NCI-H1105 treated with DMSO at 0.1 percent for 48 hours (cell line): ENCODE data around the gene SH3RF2.

Source experiments
- DNase-seq: peaks from one replicate; lab custom pipeline; 2025; lab: John Stamatoyannopoulos, UW

SH3RF2 gene

DNA sequence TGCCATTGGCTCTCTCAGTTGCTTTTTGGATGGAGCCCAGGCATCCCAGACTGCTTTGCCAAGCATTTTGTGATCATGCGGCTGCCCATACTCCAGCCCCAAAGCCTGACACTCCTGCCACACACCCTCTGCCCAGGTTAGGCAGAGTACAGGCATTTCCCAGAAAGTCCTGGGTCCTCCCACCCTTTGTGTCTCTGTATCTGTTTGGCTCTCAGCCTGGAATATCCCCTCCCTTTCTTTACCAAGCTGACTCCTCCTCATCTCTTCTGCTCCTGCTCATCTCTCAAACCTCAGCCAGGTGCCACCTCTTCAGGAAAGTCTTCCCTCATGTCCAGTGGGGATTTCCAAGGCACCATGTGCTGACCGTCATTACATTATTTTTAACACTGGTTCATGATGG is 14.3 kb upstream of the SH3RF2 start:
- DNase-seq, result no peak

DNA sequence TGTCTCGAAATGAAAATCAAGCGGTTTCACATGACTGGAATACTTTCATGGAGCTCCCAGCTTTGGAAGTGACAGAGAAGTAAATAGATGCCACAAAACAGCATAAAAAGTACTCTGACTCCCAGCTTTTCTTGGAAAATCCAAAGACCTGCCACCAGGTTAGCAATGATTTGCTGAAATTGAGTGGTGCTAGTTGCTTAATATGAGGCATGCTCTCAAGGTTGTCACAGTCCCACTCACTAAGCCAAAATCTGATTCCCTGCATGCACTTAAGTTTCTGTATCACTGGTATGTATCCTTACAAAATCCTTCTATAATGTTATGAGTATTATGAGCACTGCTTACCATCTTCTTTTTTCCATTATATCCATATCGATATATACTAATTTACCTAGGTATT is 13.0 kb upstream of the SH3RF2 start:
- no peak for DNase-seq

DNA sequence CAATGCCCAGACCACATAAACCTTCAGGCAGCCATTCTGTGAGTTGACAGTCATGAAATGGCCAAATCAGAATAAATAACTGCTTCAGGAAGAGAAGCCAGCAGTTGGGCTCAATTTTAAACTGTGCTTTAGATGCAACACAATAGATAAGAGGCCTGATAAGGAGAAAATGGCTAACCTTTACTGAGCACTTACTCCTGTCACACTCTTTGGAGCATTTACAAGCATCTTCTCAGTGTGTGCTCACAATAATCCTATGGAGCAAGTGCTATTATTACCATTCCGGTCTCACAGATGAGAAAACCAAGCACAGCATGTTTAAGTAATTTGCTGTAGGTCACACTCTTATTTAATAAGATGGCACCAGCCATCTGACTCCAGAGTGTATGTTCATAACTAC is 11.5 kb upstream of the SH3RF2 start:
- DNase-seq, result no peak

DNA sequence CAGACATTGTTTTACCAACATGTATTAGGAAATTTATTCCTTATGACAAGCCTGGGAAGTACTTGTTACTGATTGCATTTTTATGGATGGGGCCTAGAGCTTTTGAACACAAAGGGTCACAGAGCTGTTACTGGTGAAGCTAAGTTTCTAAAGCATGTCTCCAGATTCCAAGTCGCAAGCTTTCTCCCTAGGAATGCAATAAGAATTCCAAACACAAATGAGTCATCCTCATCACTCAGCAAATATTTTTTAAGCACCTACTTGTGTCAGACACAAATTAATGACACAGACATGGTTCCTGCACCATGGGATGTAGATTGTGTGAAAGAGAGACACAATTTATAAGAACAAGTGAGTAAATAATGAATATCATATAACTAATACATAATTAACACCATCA is 11.0 kb upstream of the SH3RF2 start:
- DNase-seq, result no peak

DNA sequence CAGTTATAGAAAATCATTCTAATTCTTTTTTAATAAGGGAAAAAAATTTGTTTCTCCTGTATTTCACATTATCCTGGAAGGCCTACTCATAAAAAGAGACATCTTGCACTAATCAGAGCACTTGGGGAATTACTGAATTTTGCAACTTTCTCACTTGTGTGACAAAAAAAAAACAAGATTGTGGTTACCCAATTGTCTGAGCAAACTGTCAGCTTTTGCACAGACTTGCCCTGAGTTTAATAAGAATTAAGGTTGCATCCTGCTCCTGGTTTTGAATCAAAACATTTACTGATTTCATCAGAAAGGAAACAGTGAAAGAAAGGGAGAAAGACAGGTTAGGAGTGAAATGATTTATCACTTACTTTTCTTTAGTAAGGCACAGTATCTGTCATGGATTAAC is 10.6 kb upstream of the SH3RF2 start:
- DNase-seq, result no peak

DNA sequence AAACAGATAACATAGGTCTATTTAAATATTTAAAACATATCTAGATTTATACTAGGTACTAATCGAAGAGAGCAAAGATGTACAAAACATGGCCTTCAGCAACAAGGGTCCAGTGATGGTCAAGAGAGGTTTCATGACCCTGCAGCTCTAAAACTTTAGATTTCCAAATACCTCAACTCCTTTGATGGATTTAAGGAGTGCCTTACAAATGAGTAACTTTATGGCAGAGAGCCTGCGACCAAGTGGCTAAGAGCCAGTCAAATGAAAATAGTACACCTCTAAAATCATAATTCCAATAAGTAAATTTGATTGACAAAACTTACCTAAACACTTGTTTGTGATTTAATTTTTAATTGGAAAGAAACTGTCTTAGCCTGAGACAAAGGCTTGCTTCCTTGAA is 4.7 kb upstream of the SH3RF2 start:
- DNase-seq, result no peak

DNA sequence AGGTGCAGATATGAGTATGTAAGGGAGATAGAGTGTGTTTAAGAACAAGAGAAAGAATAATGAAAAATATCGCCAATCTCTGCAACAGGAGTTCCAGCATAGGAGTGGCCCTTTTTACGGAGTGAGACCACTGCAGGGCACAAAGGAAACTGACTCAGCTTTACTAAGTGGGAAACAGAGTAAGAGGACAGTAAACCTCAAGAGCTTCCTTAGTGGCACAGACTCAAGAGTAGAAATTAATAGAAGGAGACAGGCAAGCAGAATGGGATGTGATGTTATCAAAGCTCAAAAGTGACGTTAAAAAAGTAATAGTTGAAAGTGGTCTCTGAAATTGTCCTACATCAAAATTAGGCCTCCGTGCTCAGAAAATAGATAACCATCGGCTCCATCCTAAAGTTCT is 2.1 kb upstream of the SH3RF2 start:
- no peak for DNase-seq

DNA sequence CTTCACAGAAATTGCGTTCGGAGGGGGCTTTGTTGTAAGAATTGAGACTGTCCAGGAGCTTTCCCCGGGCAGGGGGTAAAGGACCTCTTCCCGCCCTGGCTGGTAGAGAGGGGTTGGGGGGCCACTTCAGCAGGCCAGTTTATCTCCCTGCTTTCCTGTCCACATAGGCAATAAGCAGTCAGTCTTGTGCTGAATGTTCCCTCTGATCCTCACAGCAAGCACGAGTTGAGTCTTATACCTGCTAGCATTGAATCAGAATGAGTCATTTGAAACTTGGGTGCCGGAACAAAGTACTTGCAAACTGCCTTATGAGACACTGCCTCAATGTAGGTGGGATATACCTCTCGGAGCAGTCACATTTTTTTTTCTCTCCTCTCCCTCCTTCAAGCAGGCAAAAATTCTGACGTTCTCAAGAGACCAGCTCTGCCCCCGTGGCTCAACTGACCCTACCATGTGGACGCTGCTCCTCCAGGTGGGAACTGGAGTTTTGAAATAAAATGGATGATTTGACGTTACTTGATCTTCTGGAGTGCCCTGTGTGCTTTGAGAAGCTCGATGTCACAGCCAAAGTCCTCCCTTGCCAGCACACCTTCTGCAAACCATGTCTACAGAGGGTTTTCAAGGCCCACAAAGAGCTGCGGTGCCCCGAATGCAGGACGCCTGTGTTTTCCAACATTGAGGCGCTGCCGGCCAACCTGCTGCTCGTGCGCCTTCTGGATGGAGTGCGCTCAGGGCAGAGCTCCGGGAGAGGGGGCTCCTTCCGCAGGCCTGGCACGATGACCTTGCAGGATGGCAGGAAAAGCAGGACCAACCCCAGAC is 1.3 kb downstream of the SH3RF2 start:
- no peak for DNase-seq

DNA sequence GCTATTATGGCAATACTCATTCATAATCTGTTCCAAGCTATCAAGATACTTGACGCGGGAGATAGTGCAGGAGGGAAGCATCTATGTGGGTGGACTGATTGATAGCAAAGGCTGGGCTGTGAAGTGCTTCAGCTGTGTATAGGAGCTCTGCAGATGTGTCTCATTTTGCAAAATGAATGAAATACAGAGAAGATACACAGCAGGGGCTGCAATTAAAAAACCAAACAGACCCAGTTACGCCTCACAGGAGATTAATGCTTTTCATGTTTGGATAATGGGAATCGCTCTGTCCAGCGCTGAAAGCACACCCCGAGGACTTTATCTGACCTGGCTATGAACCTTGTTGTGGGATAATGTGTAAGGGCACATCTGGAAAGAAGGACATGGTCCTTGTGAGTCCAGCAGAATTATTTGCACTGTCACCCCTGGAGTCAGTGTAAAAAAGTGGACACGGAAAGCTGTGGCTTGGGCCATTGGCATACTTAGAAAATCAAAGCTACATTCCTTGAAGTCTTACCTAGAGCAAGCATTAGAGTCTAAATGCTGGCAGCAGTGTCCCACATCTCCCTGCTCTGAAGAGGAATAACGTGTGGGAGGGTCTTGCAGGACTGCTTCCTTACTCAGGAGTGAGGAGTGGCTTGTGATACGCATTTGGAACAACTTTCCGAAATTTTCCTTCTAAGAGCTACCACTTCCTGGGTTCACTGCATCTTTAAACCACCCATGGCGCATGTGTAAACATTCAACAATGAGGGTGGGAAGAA is 2.6 kb downstream of the SH3RF2 start:
- DNase-seq, result no peak

DNA sequence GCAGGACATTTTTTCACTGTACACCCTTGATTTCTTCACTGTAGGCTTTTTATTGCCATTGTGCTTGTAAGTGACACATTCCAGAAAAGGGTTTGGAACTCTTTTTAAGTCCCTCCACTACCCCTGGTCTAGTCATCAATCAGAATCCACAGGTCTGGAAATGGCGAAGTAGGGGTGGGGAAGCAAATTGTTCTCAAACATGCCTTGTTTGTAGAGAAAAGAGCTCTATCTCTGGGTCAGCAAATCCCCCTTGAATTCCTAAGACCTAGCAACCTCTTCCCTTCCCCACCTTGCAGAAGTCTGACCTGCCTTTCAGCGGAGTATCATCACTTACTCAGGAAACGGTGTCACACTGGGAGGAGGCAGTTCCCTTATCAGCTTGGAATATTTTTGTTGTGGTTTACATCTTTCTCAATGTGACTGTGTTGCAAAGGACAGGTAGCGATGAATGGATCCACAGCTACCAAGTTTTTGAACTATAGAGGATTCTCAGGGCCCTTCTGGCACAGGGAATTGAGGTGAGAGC is 3.2 kb downstream of the SH3RF2 start:
- DNase-seq, result no peak

DNA sequence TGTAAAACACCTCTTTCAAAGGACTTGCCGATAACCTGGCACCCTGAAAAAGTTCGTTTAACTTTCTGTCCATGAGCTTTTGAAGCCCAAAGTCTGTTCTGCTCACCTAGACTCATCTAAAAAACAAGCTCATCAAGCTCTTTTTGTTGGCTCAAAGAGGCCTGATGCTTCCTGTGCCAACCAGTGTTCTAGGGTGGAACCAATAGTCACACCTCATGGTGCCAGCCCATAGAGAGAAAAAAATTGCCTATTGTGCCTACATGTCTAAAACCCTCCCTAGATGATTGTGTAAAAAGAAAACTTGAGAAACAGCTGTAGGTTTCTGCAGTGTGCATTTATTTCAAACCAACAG is 4.7 kb downstream of the SH3RF2 start:
- no peak for DNase-seq

DNA sequence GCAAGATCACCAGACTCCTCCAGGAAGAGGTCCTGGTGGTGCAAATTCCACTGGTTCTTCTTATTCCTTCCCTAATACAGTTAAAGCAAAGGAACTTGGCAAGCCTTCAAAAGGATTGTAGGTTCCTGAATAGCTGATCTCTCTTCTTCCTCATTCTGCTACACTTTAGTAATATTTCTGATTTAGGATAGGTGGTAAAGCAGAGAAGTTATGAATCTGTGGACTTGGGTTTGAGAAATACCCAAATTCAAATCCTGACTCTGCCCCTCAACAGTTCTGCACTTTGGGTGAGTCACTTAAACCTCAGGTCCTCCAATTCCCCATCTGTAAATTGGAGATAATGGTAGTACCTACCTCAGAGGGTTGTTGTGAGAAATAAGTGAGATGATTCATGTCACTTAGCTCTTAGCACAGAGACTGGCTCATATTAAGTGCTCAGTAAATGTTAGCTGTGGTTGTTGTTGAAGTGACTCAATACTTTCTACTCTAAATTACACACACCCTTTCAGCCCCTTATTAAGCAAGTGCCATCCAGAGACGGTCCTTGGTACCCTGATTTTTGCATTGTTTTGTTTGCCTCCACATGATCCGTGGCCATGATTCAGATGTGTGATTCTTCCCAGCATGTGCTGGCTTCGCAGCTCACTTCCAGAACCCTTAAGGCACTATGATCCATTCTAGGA is 5.2 kb downstream of the SH3RF2 start:
- DNase-seq, result no peak

DNA sequence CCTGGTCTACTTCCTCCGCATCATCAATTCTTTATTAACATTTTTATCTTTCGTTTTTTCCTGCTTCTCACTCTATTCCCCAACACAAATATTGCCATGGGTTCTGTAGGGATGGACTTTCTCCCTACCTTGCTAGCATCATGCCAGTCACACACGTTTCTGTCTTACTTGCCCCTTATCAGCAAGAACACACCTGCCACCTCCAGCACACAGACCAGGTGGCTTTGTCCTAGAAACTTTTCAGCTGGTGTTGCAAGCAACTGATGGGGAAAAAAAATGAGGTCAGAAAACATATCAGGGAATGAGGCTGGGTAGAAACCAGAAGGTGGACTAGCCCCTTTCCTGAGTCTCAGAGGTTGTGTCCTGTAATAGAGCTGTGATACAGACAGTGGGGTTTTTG is 5.8 kb downstream of the SH3RF2 start:
- no peak for DNase-seq

DNA sequence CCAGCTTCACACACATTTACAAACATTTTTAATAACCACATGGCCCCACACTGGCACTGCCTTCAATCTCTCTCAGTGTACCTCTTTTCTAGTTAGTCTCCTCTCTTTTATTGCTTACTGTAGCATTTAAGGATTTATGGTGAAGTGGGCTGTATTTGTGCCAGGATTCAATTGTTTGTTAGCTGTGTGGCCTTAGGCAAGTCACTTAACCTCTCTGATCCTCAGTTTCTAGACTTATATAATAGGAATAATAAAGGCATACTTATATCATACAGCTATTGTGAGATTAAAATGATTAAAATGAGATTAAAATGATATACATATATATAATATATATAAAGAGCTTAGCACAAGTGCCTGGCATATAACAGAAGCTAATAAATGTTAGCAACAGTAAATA is 6.4 kb downstream of the SH3RF2 start:
- DNase-seq, result no peak

DNA sequence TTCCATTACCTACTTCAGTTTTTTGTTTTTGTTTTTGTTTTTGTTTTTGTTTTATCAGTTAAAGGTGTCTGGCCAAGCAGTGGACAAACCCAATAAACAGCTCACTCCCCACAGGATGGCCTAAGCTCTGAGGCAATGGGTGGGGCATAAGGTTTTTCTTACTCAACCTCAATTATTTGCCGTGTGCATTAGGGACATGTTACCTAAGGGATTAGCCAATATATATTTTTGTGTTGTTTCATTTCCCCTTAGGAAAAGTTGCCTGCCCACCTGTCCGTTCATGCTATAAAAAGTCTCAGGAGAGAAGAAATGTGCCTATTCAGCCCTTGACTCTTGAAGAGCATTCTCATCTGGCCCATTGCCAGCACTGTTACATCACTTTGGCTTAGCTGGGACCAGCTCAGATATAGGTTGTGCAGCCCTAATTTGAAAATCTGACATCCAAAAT is 7.3 kb downstream of the SH3RF2 start:
- DNase-seq, result peak; percentile 51

DNA sequence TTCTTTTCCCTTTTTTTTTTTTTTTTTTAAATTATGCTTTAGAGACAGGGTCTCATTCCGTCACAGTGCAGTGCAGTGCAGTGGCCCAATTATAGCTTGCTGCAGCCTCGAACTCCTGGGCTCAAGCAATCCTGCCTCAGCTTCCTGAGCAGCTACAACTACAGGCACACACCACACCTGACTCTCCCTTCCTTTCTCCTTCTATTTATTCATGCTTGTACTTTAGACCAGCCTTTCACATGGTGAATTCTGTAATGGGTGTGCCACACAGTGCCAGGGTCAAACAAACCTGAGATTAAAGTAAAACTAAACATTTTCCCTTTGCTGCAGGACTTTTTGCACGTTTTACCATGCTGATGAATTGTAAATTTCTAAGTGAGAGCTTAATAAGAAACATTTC is 8.0 kb downstream of the SH3RF2 start:
- DNase-seq, result no peak

DNA sequence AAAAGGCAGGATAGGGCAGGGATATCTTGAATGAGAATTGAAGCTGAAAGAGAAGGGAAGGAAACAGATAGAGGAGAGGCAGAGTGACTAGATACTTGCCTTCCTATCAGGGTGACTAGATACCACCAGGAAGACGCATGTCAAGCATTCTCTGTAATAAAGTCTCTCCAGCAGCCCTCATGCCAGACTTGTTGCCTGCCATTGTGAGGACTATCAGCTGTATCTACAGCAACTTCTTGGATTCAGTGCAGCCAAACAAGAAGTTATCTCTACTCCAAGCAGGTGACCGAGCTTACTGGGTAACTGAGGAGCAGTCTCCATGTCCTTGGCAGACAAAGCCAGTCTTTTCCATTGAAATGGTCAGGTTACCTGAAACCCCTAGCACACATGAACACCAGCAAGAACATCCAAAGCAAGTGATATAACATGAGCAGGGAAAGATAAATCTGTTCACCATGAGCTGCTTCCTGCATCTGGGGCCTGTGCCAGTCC is 9.3 kb downstream of the SH3RF2 start:
- DNase-seq, result no peak

DNA sequence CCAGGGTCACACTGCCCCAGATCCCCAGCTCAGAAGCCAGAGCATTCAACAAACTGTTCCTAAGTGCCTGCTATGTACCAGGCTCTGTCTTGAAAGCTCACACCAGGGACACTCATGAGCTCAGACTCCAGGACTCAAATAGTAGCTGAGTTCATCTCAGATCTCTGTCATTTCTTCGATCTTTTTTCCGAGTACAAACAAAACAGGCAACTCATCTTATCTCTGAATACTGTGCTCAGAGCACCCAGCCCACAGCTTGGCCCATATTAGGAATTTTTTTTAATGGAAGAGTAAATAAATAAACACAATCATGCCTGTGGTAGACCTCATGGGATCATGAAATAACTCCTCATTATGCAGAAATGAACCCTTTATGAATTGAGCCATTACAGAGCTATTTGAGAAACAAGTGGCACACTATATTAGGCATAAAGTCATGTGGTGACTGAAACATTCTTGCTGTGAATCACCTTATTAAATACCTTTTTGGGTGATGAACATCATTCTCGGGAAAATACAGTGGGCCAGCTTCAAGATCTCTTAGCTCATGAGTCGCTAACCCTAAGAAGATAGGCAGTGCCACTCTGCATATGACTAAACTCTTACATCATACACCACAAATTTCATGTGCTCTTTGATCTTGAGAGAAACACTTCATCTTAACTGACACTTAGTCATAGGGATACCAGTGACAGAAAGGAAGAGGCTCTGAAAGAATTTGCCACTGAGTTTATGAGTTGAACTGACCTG is 9.9 kb downstream of the SH3RF2 start:
- no peak for DNase-seq

DNA sequence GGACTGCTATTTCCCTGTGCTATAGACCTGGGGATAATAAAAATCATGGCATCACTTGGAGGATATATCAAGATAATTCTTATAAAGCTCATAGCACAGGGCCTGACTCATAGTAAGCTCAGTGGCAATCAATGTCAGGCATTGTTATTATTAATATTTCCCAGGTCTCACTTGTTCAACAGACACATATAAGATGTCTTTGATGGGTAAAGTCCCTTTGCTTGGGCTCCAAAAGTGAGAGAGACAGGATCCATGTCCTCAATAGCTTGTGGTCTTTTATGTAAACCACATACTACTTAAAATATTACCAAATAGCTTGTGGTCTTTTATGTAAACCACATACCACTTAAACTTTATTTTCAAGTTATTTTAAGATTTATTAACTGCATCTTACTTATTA is 11.2 kb downstream of the SH3RF2 start:
- no peak for DNase-seq

DNA sequence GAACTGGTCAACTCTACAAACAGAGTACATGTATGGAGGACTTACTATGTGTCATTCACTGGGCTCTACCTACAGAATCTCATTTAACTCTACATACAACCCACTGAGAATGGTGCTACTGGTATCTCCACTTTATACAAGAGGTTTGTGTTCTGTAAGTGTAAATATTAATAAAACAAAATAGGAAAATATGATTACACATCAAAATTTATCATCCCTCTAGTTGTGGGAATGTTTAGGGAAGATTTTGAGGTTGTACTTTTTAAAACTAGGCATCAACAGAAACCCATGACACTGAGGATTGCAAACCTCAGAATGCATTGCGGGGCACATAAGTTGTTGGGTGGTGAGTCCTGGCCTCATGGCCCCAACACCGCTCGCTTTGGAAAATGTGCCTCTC is 11.7 kb downstream of the SH3RF2 start:
- DNase-seq, result no peak

DNA sequence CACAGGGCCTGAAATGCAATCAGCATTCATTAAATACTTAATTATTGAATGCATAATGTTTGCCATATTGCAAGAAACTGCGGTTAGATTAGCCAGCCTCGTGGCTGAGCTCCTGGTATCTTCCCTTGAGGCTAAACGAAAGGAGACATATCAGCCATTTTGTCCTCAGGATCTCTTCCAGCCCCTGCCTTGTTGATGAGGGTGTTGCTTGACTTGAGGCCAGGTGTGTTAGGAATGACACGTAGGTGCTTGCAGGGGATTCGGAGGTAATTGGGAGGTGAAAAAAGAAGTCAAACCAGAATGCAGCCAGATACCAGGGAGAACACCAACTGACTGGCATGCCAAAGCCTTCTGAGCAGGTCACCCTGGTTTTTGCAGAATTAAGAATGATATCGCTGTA is 12.5 kb downstream of the SH3RF2 start:
- DNase-seq, result no peak

DNA sequence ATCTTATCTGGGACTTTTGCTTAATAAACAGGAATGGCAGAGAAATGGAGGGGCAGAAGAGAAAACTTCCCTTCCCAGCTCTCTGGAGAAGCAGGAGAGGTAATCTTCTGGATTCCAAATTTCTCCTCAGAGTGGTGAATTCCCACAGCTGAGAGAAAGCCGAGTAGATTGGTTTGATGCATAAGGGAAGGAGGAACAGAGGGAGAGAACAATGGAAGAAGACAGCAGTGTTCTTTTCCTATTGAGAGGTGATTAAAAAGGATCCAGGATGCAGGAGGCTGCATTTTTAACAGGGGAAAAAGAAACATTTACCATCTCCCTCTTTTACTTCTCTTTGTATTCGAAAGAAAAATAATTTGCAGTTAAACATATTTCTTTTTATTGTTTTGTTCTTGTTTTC is 13.1 kb downstream of the SH3RF2 start:
- no peak for DNase-seq
